Glutamatergic neuron (in vitro differentiated cells): ENCODE results near the gene ZMYND8. TPM values are rescaled to one million over a fixed set of nuclear protein-coding genes. Genes with fewer than 3 reads are reported as not detected.
"Not testable (repeated sequence)": the region's sequence is repeated elsewhere in the genome, so short reads cannot be mapped to it uniquely, and the experiment has no call there.

Experiments used
- DNase-seq: peaks from one replicate; pipeline ENCODE4 v3.0.0; 2022
- H3K27ac Mint-ChIP-seq: one replicate; pipeline ENCODE4 v1.8.0; 2020; ENCODE audit warnings: mild to moderate bottlenecking, mixed read lengths, inconsistent platforms; ENCODE audit not compliant: unreplicated experiment
- H3K27me3 Mint-ChIP-seq: one replicate; pipeline ENCODE4 v1.8.0; 2020; ENCODE audit warnings: mild to moderate bottlenecking, moderate library complexity, mixed read lengths, inconsistent platforms; ENCODE audit not compliant: unreplicated experiment
- H3K36me3 Mint-ChIP-seq: one replicate; pipeline ENCODE4 v1.8.0; 2020; ENCODE audit warnings: mild to moderate bottlenecking, mixed read lengths, inconsistent platforms; ENCODE audit not compliant: unreplicated experiment
- H3K4me1 Mint-ChIP-seq: one replicate; pipeline ENCODE4 v1.8.0; 2020; ENCODE audit warnings: mild to moderate bottlenecking, low read depth, mixed read lengths, inconsistent platforms; ENCODE audit not compliant: unreplicated experiment
- H3K4me3 Mint-ChIP-seq: one replicate; pipeline ENCODE4 v1.8.0; 2020; ENCODE audit warnings: mild to moderate bottlenecking, mixed read lengths, inconsistent platforms; ENCODE audit not compliant: unreplicated experiment
- H3K9me3 Mint-ChIP-seq: one replicate; pipeline ENCODE4 v1.8.0; 2020; ENCODE audit warnings: mild to moderate bottlenecking, moderate library complexity, mixed read lengths, inconsistent platforms; ENCODE audit not compliant: unreplicated experiment
- total RNA-seq: library from RNA; stranded (reverse); fragmentation: NEBNext Ultra II Directional; extraction: Animal tissue kit (Norgen Biotek cat#: 25700); gene quantifications from one replicate; pipeline ENCODE4 v1.2.1, GENCODE V29; 2021; ENCODE audit not compliant: unreplicated experiment
- TF ChIP-seq, protein P1 (sequence below): fragments of 200-600 bp; sonication (generic); IDR thresholded peaks from one replicate; pipeline ENCODE4 v1.5.0; 2021; ENCODE audit not compliant: partially characterized antibody, unreplicated experiment

The ZMYND8 gene
- total RNA-seq, 1 donor from 2014 or later, result 116 TPM

DNA sequence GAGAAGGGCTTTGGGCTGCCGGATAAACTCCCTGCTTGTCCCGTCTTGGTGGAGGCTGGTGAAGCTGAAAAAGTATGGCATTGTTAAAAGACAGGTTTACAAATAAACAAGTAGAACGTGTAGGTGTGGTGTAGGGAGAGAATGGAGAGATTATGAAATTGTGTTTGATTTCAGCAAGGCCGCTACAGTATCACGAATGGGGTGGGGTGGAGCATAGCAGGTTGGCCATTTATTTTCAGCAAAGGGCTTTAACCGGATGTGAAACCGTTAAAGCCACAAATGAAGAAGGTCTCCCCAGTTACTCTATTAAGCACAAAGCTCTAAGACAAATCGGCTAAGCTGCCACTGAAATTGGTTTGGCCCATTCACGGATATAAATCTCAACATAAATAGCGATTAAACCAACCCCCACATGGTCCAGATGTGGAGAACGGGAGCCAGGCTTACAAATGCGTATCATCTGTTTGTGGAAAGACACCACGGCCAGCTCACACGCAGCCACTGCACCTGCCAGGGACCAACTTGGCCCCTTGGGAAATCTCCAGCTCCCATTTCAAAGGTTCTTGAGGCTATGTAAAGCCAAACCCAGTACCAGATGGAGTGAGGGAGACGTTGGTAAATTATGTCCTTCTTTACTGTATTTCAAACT is 94.0 kb downstream of the ZMYND8 start:
- Mint-ChIP-seq H3K4me3 (peak overlapping the region; percentile 53), H3K27me3 (peaks cover 4% of the 10 kb centered on the region), H3K36me3 (peaks cover 10% of the 10 kb centered on the region), H3K9me3 (peaks cover 7% of the 10 kb centered on the region), H3K4me1 (peaks cover 30% of the 10 kb centered on the region), H3K27ac (peak overlapping the region; percentile 52)
- TF ChIP-seq, protein P1, sequence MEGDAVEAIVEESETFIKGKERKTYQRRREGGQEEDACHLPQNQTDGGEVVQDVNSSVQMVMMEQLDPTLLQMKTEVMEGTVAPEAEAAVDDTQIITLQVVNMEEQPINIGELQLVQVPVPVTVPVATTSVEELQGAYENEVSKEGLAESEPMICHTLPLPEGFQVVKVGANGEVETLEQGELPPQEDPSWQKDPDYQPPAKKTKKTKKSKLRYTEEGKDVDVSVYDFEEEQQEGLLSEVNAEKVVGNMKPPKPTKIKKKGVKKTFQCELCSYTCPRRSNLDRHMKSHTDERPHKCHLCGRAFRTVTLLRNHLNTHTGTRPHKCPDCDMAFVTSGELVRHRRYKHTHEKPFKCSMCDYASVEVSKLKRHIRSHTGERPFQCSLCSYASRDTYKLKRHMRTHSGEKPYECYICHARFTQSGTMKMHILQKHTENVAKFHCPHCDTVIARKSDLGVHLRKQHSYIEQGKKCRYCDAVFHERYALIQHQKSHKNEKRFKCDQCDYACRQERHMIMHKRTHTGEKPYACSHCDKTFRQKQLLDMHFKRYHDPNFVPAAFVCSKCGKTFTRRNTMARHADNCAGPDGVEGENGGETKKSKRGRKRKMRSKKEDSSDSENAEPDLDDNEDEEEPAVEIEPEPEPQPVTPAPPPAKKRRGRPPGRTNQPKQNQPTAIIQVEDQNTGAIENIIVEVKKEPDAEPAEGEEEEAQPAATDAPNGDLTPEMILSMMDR, result no peak
- DNase-seq, result no peak

DNA sequence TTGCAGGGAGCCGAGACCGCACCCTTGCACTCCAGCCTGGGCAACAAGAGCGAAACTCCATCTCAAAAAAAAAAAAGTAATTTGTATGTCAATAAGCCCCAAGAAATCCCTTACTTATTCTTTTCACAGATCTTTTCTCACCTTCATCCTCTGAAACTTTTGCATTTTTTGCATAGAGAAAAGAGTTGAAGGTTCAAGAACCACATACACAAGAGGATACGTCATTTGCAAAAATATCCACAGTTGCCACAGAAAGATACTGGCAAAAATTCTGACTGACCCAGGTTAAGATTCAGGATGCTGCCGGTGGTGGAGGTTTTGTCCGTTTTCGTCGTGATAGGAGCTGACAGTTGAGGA is 94.5 kb downstream of the ZMYND8 start:
- Mint-ChIP-seq H3K4me3 (peak overlapping the region; percentile 53), H3K9me3 (peaks cover 7% of the 10 kb centered on the region), H3K4me1 (peaks cover 30% of the 10 kb centered on the region), H3K36me3 (peaks cover 10% of the 10 kb centered on the region), H3K27me3 (peaks cover 4% of the 10 kb centered on the region), H3K27ac (peak overlapping the region; percentile 52)
- no peak for DNase-seq
- TF ChIP-seq, protein P1, result no peak

GRCh38 chr20:47261161-47261774 is 95.2 kb downstream of the ZMYND8 start:
- H3K27ac Mint-ChIP-seq, H3K9me3 Mint-ChIP-seq, DNase-seq, H3K4me3 Mint-ChIP-seq, H3K27me3 Mint-ChIP-seq: not testable (repeated sequence)
- peaks cover 10% of the 10 kb centered on the region for H3K36me3 Mint-ChIP-seq
- H3K4me1 Mint-ChIP-seq, result peaks cover 29% of the 10 kb centered on the region

- Mint-ChIP-seq H3K36me3 (peaks cover 10% of the 10 kb centered on the region), H3K4me1 (peaks cover 27% of the 10 kb centered on the region), H3K27ac (peak overlapping the region; percentile 17)
- not testable (repeated sequence) for H3K27me3 Mint-ChIP-seq, H3K9me3 Mint-ChIP-seq, H3K4me3 Mint-ChIP-seq, DNase-seq
Measured at GRCh38 chr20:47260540-47261126, 95.9 kb downstream of the ZMYND8 start.

DNA sequence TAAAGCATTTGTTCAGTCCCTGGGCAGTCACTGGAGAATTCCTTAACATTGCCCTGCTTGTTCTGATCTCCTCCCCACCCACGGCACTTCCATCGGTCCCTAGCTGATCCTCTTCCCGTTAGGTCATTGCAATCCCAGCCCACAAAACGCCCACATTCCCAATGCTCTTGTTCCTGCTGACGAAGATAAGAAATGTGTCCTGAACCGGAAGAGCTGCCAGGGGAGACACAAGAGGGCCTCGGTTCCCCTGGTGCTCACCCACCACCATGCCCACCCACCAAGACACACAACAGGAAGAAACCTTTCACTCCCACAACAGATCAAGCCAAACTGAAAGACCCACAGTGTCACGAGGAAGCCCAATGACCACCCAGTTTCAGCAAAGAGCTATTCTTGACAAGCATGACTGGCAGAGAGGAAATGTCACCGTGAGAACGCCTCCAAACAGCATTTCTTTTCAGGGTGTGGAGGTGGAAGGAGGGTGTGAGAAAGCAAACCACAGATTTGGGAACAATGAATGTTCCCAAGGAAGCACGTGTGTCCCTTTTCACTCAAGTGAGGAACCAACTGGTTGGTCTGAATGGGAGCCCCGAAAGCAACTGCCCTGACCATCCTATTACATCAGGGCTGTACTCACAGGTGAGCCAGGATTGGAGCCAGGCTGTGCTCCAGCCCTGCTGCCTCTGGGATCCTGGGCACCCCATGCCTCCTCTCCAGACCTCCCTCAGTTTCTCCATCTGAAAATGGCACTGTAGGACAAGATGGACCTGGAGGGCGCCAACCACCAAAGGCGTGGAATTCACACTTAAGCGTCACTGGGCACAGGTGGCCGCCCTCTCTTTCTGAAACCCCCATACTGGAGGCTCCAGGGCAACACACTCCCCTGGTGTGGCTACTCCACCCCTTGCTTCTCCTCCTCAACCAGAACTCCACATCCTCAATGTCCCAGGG is 97.5 kb downstream of the ZMYND8 start:
- TF ChIP-seq, protein P1, result no peak
- no peak for DNase-seq
- peaks cover 4% of the 10 kb centered on the region for H3K27me3 Mint-ChIP-seq
- H3K36me3 Mint-ChIP-seq, result peaks cover 10% of the 10 kb centered on the region
- peak overlapping the region; percentile 1 for H3K27ac Mint-ChIP-seq
- H3K4me3 Mint-ChIP-seq, result no peak overlapping the region
- peaks cover 27% of the 10 kb centered on the region for H3K4me1 Mint-ChIP-seq
- peaks cover 5% of the 10 kb centered on the region for H3K9me3 Mint-ChIP-seq
